H9 (cell line): Measurements from ENCODE around the gene IST1. TPM values are rescaled to one million over a fixed set of nuclear protein-coding genes. Genes with fewer than 3 reads are reported as not detected.

Source experiments
- DNase-seq: peaks from one replicate; pipeline ENCODE4 v3.0.0-alpha.2; 2017
- H2AFZ ChIP-seq: one replicate; pipeline ENCODE4 v1.6.1; 2013; ENCODE audit warnings: mild to moderate bottlenecking, low read length, control low read depth, moderate library complexity
- H2AK5ac ChIP-seq: 2 replicates; pipeline ENCODE4 v1.6.1; 2013; ENCODE audit warnings: low read length, control low read depth, mixed read lengths; ENCODE audit not compliant: insufficient read length
- H2BK120ac ChIP-seq: one replicate; pipeline ENCODE4 v1.6.1; 2013; ENCODE audit warnings: low read depth, mild to moderate bottlenecking, low read length, control low read depth, inconsistent platforms; ENCODE audit not compliant: poor library complexity, severe bottlenecking
- H2BK12ac ChIP-seq: 2 replicates; pipeline ENCODE4 v1.6.1; 2013; ENCODE audit warnings: low read length, control low read depth, mixed read lengths, low read depth; ENCODE audit not compliant: insufficient read length
- H2BK15ac ChIP-seq: 2 replicates; pipeline ENCODE4 v1.6.1; 2013; ENCODE audit warnings: low read depth, low read length, control low read depth
- H2BK20ac ChIP-seq: one replicate; pipeline ENCODE4 v1.6.1; 2013; ENCODE audit warnings: low read depth, mild to moderate bottlenecking, low read length, control low read depth, inconsistent platforms; ENCODE audit not compliant: poor library complexity, severe bottlenecking
- H2BK5ac ChIP-seq: 2 replicates; pipeline ENCODE4 v1.6.1; 2013; ENCODE audit warnings: low read length, control low read depth, mixed read lengths; ENCODE audit not compliant: insufficient read length
- H3K14ac ChIP-seq: 2 replicates; pipeline ENCODE4 v1.6.1; 2013; ENCODE audit warnings: low read length, control low read depth; ENCODE audit not compliant: insufficient read depth
- H3K18ac ChIP-seq: 2 replicates; pipeline ENCODE4 v1.6.1; 2013; ENCODE audit warnings: low read depth, mild to moderate bottlenecking, mixed read lengths, low read length, control low read depth; ENCODE audit not compliant: insufficient read length
- H3K23ac ChIP-seq: 2 replicates; pipeline ENCODE4 v1.6.1; 2013; ENCODE audit warnings: low read length, control low read depth, mixed read lengths, low read depth; ENCODE audit not compliant: insufficient read length
- H3K23me2 ChIP-seq: 2 replicates; pipeline ENCODE4 v1.6.1; 2013; ENCODE audit warnings: low read depth, mild to moderate bottlenecking, mixed read lengths, low read length, control low read depth; ENCODE audit not compliant: insufficient read length, poor library complexity, severe bottlenecking
- H3K27ac ChIP-seq: 2 replicates; pipeline ENCODE4 v1.5.1; 2013; ENCODE audit warnings: low read length, control low read depth, mixed read lengths, low read depth; ENCODE audit not compliant: insufficient read length
- H3K27me3 ChIP-seq: 2 replicates; pipeline ENCODE4 v1.6.1; 2013; ENCODE audit warnings: low read length, control low read depth, inconsistent platforms; ENCODE audit not compliant: insufficient read depth
- H3K4ac ChIP-seq: 2 replicates; pipeline ENCODE4 v1.6.1; 2013; ENCODE audit warnings: low read depth, mild to moderate bottlenecking, control low read depth, inconsistent platforms, low read length, moderate library complexity
- H3K4me1 ChIP-seq: 2 replicates; pipeline ENCODE4 v1.6.1; 2013; ENCODE audit warnings: low read length, control low read depth, inconsistent platforms; ENCODE audit not compliant: insufficient read depth
- H3K4me2 ChIP-seq: 2 replicates; pipeline ENCODE4 v1.6.1; 2013; ENCODE audit warnings: low read length, control low read depth, mixed read lengths; ENCODE audit not compliant: insufficient read length, insufficient read depth
- H3K56ac ChIP-seq: 2 replicates; pipeline ENCODE4 v1.6.1; 2013; ENCODE audit warnings: low read depth, mild to moderate bottlenecking, mixed read lengths, low read length, control low read depth; ENCODE audit not compliant: insufficient read length
- H3K79me1 ChIP-seq: 2 replicates; pipeline ENCODE4 v1.6.1; 2013; ENCODE audit warnings: low read depth, mild to moderate bottlenecking, moderate library complexity, low read length, control low read depth, inconsistent platforms; ENCODE audit not compliant: insufficient read depth, poor library complexity, severe bottlenecking
- H3K79me2 ChIP-seq: 2 replicates; pipeline ENCODE4 v1.6.1; 2013; ENCODE audit warnings: low read length, control low read depth, inconsistent platforms; ENCODE audit not compliant: insufficient read depth
- H3K9ac ChIP-seq: 2 replicates; pipeline ENCODE4 v1.6.1; 2013; ENCODE audit warnings: low read length, control low read depth, mixed read lengths; ENCODE audit not compliant: insufficient read length; ENCODE audit errors: extremely low read depth
- H3K9me3 ChIP-seq: one replicate; pipeline ENCODE4 v1.6.1; 2013; ENCODE audit warnings: low read depth, low read length, inconsistent platforms; ENCODE audit not compliant: control insufficient read depth
- H3T11ph ChIP-seq: one replicate; pipeline ENCODE4 v1.6.1; 2013; ENCODE audit warnings: mild to moderate bottlenecking, low read length, control low read depth, inconsistent platforms
- H4K20me1 ChIP-seq: one replicate; pipeline ENCODE4 v1.6.1; 2013; ENCODE audit not compliant: control insufficient read depth, insufficient read length, insufficient read depth
- H4K5ac ChIP-seq: 2 replicates; pipeline ENCODE4 v1.6.1; 2013; ENCODE audit warnings: low read depth, mild to moderate bottlenecking, mixed read lengths, low read length, control low read depth; ENCODE audit not compliant: insufficient read length
- H4K8ac ChIP-seq: replicated peaks from 2 replicates; pipeline ENCODE4 v1.6.1; 2013; ENCODE audit warnings: low read length, control low read depth, mixed read lengths, low read depth; ENCODE audit not compliant: insufficient read length
- H4K91ac ChIP-seq: 2 replicates; pipeline ENCODE4 v1.6.1; 2013; ENCODE audit warnings: low read depth, mild to moderate bottlenecking, moderate library complexity, mixed read lengths, low read length, control low read depth; ENCODE audit not compliant: insufficient read length
- H3K27ac Mint-ChIP-seq, 3 experiments: 2 replicates in 2 of 3; 3 replicates in 1 of 3; pipeline ENCODE4 v1.8.0; 2020 to 2021; ENCODE audit warnings: mixed read lengths in 3 of 3, mild to moderate bottlenecking in 1 of 3, moderate library complexity in 1 of 3
- H3K27me3 Mint-ChIP-seq: 2 replicates; pipeline ENCODE4 v1.8.0; 2021; ENCODE audit warnings: low read depth, mild to moderate bottlenecking, moderate library complexity, mixed read lengths
- H3K36me3 Mint-ChIP-seq, 3 experiments: 2 replicates in 2 of 3; 3 replicates in 1 of 3; pipeline ENCODE4 v1.8.0; 2020 to 2021; ENCODE audit warnings: low read depth in 3 of 3, mixed read lengths in 3 of 3; ENCODE audit not compliant: insufficient read depth in 1 of 3
- H3K4me1 Mint-ChIP-seq, 2 experiments: 2 replicates each; pipeline ENCODE4 v1.8.0; 2020; ENCODE audit warnings: mixed read lengths in 2 of 2
- H3K4me3 Mint-ChIP-seq, 2 experiments: 2 replicates in 1 of 2; 3 replicates in 1 of 2; pipeline ENCODE4 v1.8.0; 2020 to 2021; ENCODE audit warnings: mild to moderate bottlenecking in 2 of 2, mixed read lengths in 2 of 2, moderate library complexity in 1 of 2
- H3K9me3 Mint-ChIP-seq, 2 experiments: 2 replicates in 1 of 2; 3 replicates in 1 of 2; pipeline ENCODE4 v1.8.0; 2020; ENCODE audit warnings: mild to moderate bottlenecking in 2 of 2, mixed read lengths in 2 of 2, moderate library complexity in 1 of 2
- CTCF ChIP-seq: fragments of 200-600 bp; sonication (generic); conservative IDR thresholded peaks from 3 replicates; pipeline ENCODE4 v1.8.0; 2021; ENCODE audit warnings: antibody characterized with exemption, mild to moderate bottlenecking
- WGBS: extraction: QIAGEN DNeasy Blood & Tissue Kit; methylation state at CpG from one replicate; pipeline ENCODE4 v1.1.7; 2013; ENCODE audit warnings: missing lambda C conversion rate, low lambda C conversion rate, mixed read lengths; ENCODE audit not compliant: insufficient read length; ENCODE audit errors: extremely low coverage; 5-methylcytosine and 5-hydroxymethylcytosine counted together
- total RNA-seq: library from RNA; stranded (reverse); gene quantifications from 2 replicates; pipeline ENCODE4 v1.2.1, GENCODE V29; 2021

IST1 gene
- total RNA-seq, 1 experiment from 2014 or later, result 263 TPM

- no peaks in the 10 kb centered on the region for H3K27me3 ChIP-seq
Observed at GRCh38 chr16:71880176-71880575, 15.2 kb upstream of the IST1 start.

More at GRCh38 chr16:71880176-71880575, 15.2 kb upstream of the IST1 start:
- no peak overlapping the region for H2BK120ac ChIP-seq
- no peak overlapping the region for H2BK5ac ChIP-seq
- H3K79me2 ChIP-seq, result no peaks in the 10 kb centered on the region
- H4K91ac ChIP-seq, result no peak overlapping the region
- no peak overlapping the region for H4K5ac ChIP-seq
- H4K20me1 ChIP-seq, result no peaks in the 10 kb centered on the region
- no peak overlapping the region for H3K9ac ChIP-seq
- H3K36me3 Mint-ChIP-seq, result peaks cover 23 to 48% (median 44%) of the 10 kb centered on the region in 3 experiments
- no peak overlapping the region; a peak in 1 of 7 replicates for H3K27ac Mint-ChIP-seq
- peaks cover 15% of the 10 kb centered on the region for H3K23me2 ChIP-seq
- H3K9me3 Mint-ChIP-seq, result no peaks in the 10 kb centered on the region
- H3K79me1 ChIP-seq, result no peaks in the 10 kb centered on the region
- H3K4me3 Mint-ChIP-seq, result no peak overlapping the region
- no peaks in the 10 kb centered on the region; the same call in 1 of the 2 replicates for H3K4me1 ChIP-seq
- H2BK15ac ChIP-seq, result no peak overlapping the region
- H2AFZ ChIP-seq, result no peak overlapping the region
- H3K18ac ChIP-seq, result no peak overlapping the region
- no peak overlapping the region for H2BK20ac ChIP-seq
- no peaks in the 10 kb centered on the region for H3K9me3 ChIP-seq
- no peak for DNase-seq
- peaks cover 14 to 20% of the 10 kb centered on the region in 2 experiments for H3K4me1 Mint-ChIP-seq
- H3K27me3 Mint-ChIP-seq, result no peaks in the 10 kb centered on the region; the same call in 1 of the 2 replicates
- H3K23ac ChIP-seq, result no peak overlapping the region
- H3T11ph ChIP-seq, result no peak overlapping the region
- H3K4me2 ChIP-seq, result no peak overlapping the region
- no peak overlapping the region for H3K27ac ChIP-seq
- no peak overlapping the region for H3K4ac ChIP-seq
- H2AK5ac ChIP-seq, result no peak overlapping the region
- no peak overlapping the region for H2BK12ac ChIP-seq
- no peak overlapping the region for H3K14ac ChIP-seq
- TF ChIP-seq CTCF, result no peak
- no CpG with 5 or more reads among the region's 4 CpGs for WGBS
- no peak overlapping the region for H4K8ac ChIP-seq
- H3K56ac ChIP-seq, result no peak overlapping the region
